Osteoblast (primary cell): ENCODE measurements around the gene TRMT61A. TPM values are rescaled to one million over a fixed set of nuclear protein-coding genes. Genes with fewer than 3 reads are reported as not detected.

Experiments used
- DNase-seq: peaks from one replicate; pipeline ENCODE4 v3.0.0; 2011; ENCODE audit warnings: low spot score, mixed read lengths; ENCODE audit not compliant: insufficient read length; ENCODE audit errors: missing footprints
- H2AFZ ChIP-seq: 2 replicates; pipeline ENCODE4 v1.6.0; 2011; ENCODE audit warnings: mild to moderate bottlenecking, low read length
- H3K27ac ChIP-seq: 2 replicates; pipeline ENCODE4 v1.5.1; 2011; ENCODE audit warnings: mild to moderate bottlenecking, low read depth, low read length, moderate library complexity
- H3K27me3 ChIP-seq: 2 replicates; pipeline ENCODE4 v1.6.0; 2012; ENCODE audit warnings: mild to moderate bottlenecking, control low read depth, inconsistent platforms, low read length, moderate library complexity; ENCODE audit not compliant: insufficient read depth
- H3K36me3 ChIP-seq: 2 replicates; pipeline ENCODE4 v1.5.1; 2011; ENCODE audit warnings: mild to moderate bottlenecking, low read length, control low read depth, moderate library complexity; ENCODE audit not compliant: insufficient read depth
- H3K4me1 ChIP-seq: 2 replicates; pipeline ENCODE4 v1.5.1; 2011; ENCODE audit warnings: mild to moderate bottlenecking, low read length, control low read depth, moderate library complexity; ENCODE audit not compliant: insufficient read depth
- H3K4me2 ChIP-seq: 2 replicates; pipeline ENCODE4 v1.6.0; 2011; ENCODE audit warnings: mild to moderate bottlenecking, low read length; ENCODE audit not compliant: insufficient read depth
- H3K4me3 ChIP-seq: fragments of 200-600 bp; sonication (generic); 3 replicates; pipeline ENCODE4 v1.5.1; 2012; ENCODE audit warnings: mild to moderate bottlenecking, low read length, inconsistent platforms; ENCODE audit not compliant: insufficient read depth
- H3K79me2 ChIP-seq: 2 replicates; pipeline ENCODE4 v1.6.0; 2012; ENCODE audit warnings: mild to moderate bottlenecking, low read length, control low read depth, inconsistent platforms; ENCODE audit not compliant: insufficient read depth
- H3K9me3 ChIP-seq: 2 replicates; pipeline ENCODE4 v1.5.1; 2011; ENCODE audit warnings: low read depth, low read length, control low read depth
- H4K20me1 ChIP-seq: 2 replicates; pipeline ENCODE4 v1.6.0; 2012; ENCODE audit warnings: mild to moderate bottlenecking, low read length, control low read depth; ENCODE audit not compliant: insufficient read depth
- total RNA-seq: library from RNA; depleted of rRNA; stranded (reverse); fragments of >200 nt; gene quantifications from 2 replicates; pipeline ENCODE4 v1.2.3, GENCODE V29; 2012
- TF ChIP-seq, protein P1 (sequence below): IDR thresholded peaks from 2 replicates; pipeline ENCODE4 v1.5.1; 2011; ENCODE audit warnings: mild to moderate bottlenecking, low read depth, low read length, moderate library complexity; ENCODE audit errors: extremely low read depth

TRMT61A gene
- total RNA-seq, 1 donor: 9.0 TPM

DNA sequence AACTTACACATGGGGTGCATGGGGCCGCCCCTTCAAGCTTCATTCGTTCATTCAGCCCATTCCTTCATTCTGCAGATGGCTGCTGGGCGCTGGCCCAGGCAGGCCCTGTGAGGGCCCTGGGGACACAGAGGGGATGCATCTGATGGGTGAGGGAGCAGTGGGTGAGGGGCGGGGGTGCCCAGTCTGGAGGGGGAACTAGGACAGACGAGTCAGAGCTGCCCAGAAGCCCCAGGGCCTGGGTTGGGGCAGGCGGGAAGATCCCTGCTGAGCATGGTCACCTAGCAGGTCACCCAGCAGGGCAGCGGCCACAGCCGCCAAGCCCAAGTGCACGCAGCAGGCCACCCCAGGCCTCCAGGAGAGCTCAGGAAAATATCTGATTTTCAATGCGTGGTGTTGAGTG, 14.1 kb downstream of the TRMT61A start:
- TF ChIP-seq, protein P1, sequence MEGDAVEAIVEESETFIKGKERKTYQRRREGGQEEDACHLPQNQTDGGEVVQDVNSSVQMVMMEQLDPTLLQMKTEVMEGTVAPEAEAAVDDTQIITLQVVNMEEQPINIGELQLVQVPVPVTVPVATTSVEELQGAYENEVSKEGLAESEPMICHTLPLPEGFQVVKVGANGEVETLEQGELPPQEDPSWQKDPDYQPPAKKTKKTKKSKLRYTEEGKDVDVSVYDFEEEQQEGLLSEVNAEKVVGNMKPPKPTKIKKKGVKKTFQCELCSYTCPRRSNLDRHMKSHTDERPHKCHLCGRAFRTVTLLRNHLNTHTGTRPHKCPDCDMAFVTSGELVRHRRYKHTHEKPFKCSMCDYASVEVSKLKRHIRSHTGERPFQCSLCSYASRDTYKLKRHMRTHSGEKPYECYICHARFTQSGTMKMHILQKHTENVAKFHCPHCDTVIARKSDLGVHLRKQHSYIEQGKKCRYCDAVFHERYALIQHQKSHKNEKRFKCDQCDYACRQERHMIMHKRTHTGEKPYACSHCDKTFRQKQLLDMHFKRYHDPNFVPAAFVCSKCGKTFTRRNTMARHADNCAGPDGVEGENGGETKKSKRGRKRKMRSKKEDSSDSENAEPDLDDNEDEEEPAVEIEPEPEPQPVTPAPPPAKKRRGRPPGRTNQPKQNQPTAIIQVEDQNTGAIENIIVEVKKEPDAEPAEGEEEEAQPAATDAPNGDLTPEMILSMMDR: no peak
- peaks cover 11% of the 10 kb centered on the region for H4K20me1 ChIP-seq
- peak; percentile 45 for DNase-seq
- H3K27ac ChIP-seq: no peak overlapping the region
- H3K4me1 ChIP-seq: peaks cover 33% of the 10 kb centered on the region
- no peak overlapping the region for H2AFZ ChIP-seq
- no peak overlapping the region for H3K4me3 ChIP-seq
- H3K27me3 ChIP-seq: no peaks in the 10 kb centered on the region
- H3K79me2 ChIP-seq: peaks cover 2% of the 10 kb centered on the region
- no peaks in the 10 kb centered on the region for H3K9me3 ChIP-seq
- H3K4me2 ChIP-seq: no peak overlapping the region
- no peaks in the 10 kb centered on the region for H3K36me3 ChIP-seq

DNA sequence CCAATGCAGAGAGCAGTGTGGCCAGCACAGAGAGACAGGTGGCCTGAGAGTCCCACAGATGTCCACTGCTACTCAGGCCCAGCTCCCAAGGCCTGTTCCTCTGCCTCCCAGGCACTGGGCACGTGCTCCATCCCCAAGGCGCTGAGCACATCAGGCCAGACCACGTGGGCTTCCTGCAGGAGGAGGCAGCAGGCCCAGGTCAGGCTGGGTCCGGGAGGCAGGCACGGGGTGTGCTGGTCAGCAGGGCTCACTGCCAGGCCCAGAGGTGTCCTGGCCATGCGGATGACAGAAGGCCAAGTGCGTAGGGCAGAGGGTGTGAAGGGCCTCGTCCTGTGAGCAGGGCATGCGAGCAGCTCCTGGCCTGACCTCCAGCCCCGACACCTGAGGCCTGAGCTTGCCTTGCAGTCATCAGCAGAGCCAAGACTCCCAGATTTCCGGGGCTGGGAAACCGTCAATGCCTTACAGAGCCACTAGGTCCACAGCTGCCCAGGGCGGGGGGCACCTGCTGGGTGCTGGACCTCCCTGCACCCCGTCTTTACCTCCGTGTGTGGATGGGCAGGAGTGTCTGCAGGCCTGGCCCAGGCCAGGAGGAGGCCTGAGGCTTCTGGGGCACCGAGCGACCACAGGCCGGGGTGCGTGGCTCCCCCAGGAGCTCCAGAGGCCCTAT, 14.9 kb downstream of the TRMT61A start:
- Histone ChIP-seq H3K27me3 (no peaks in the 10 kb centered on the region), H2AFZ (no peak overlapping the region), H3K4me2 (no peak overlapping the region), H3K4me1 (peaks cover 26% of the 10 kb centered on the region), H3K79me2 (peaks cover 2% of the 10 kb centered on the region), H4K20me1 (peaks cover 15% of the 10 kb centered on the region), H3K36me3 (no peaks in the 10 kb centered on the region), H3K9me3 (no peaks in the 10 kb centered on the region), H3K4me3 (no peak overlapping the region), H3K27ac (no peak overlapping the region)
- peak; percentile 67 for DNase-seq
- TF ChIP-seq, protein P1: no peak

DNA sequence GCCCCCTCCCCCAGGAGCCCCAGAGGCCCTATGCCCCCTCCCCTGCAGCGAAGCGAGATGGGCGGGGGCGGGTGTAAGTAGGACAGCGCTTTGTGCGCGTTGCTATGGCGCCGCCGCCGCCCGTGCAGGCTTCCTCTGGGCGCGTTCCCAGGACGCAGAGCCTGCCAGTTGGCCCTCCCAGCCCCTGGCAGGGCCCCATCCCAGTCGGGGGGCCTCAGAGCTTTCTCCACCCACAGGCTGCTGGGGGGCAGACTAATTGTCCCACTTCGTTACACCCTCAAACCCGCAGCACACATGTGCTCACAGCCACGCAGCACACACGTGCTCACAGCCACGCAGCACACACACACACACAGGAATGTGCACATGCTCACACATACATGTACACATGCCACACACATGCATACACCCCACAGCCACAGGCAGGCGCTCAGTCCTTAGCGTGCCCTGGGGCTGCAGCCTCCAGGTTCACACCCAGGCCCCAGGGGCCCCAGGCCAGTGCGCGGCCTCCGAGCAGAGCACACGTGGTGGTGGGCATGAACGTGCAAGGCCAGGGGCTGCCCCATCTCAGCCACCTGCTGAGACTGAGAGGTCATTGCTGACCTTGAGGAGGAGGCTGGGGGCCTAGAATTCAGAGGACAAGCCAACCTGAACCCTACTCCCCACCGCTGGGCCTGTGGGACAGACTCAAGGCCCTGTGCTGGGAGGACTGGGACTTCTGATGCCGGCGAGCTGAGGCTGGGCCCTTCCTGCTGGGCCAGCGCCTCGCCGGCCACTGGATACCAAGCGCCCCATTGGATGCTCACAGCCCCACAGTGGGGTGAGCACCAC, 15.6 kb downstream of the TRMT61A start:
- no peaks in the 10 kb centered on the region for H3K27me3 ChIP-seq
- no peak overlapping the region for H2AFZ ChIP-seq
- H3K4me1 ChIP-seq: peaks cover 24% of the 10 kb centered on the region

More for the DNA sequence above, 15.6 kb downstream of the TRMT61A start:
- peak; percentile 76 for DNase-seq
- TF ChIP-seq, protein P1: no peak
- H3K9me3 ChIP-seq: no peaks in the 10 kb centered on the region
- H3K4me2 ChIP-seq: no peak overlapping the region
- peaks cover 17% of the 10 kb centered on the region for H4K20me1 ChIP-seq
- H3K27ac ChIP-seq: no peak overlapping the region
- H3K4me3 ChIP-seq: no peak overlapping the region
- H3K36me3 ChIP-seq: no peaks in the 10 kb centered on the region
- H3K79me2 ChIP-seq: peaks cover 2% of the 10 kb centered on the region
